ENCODE data around the gene SPIN3. TPM values are rescaled to one million over a fixed set of nuclear protein-coding genes. Genes with fewer than 3 reads are reported as not detected.

The SPIN3 gene
- total RNA-seq, 1 donor from 2014 or later = 7.9 TPM

DNA sequence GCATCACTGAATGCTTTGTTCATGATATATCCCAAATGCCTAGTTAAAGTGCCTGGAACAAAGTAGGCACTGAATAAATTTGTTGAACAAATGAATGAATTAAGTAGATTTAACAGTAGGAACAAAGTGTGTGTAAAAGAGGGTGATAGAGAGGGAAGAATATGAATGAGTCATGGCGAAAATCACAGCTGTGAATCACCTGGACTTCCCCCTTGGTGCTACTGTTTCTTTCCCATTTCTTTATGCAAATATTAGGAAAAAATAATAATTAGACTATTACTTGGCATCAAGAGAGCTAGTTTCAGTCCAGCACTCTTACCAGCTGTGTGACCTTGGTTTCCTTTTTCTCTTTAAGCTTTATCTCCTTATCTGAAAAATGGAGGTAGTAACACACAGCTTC lies 9.2 kb downstream of the SPIN3 start:
- peaks cover 10% of the 10 kb centered on the region for H3K36me3 Mint-ChIP-seq (ENCODE audit: low read depth, unreplicated experiment)
- TF ChIP-seq, protein P1, sequence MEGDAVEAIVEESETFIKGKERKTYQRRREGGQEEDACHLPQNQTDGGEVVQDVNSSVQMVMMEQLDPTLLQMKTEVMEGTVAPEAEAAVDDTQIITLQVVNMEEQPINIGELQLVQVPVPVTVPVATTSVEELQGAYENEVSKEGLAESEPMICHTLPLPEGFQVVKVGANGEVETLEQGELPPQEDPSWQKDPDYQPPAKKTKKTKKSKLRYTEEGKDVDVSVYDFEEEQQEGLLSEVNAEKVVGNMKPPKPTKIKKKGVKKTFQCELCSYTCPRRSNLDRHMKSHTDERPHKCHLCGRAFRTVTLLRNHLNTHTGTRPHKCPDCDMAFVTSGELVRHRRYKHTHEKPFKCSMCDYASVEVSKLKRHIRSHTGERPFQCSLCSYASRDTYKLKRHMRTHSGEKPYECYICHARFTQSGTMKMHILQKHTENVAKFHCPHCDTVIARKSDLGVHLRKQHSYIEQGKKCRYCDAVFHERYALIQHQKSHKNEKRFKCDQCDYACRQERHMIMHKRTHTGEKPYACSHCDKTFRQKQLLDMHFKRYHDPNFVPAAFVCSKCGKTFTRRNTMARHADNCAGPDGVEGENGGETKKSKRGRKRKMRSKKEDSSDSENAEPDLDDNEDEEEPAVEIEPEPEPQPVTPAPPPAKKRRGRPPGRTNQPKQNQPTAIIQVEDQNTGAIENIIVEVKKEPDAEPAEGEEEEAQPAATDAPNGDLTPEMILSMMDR (IDR thresholded peaks at IDR 0.05; ENCODE audit: unreplicated experiment) = no peak
- H3K9me3 Mint-ChIP-seq (ENCODE audit: unreplicated experiment) = no peaks in the 10 kb centered on the region

DNA sequence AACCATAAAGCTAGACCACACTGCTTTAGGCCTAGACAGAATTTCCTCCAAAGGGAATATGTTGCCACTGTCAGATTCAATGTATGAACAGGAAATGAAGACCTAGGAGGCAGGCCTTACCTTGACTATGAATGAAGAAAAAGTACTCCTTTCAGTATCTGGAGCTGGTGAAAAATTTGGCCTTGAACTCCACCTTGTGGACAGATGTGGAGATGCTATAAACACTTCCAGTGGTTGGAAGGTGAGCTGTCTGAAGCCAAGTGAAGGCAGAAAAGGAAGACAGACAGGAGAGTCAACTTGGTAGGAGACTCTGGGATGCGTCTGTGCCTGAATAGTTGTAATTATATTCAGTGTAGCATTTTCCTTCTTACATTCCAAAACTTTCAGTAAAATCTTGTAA lies 17.2 kb downstream of the SPIN3 start:
- H3K9me3 Mint-ChIP-seq (ENCODE audit: unreplicated experiment) = no peaks in the 10 kb centered on the region
- TF ChIP-seq, protein P1 (IDR thresholded peaks at IDR 0.05; ENCODE audit: unreplicated experiment) = peak; percentile 55
- H3K4me1 Mint-ChIP-seq (ENCODE audit: unreplicated experiment) = no peaks in the 10 kb centered on the region
- peak; percentile 36 for DNase-seq (ENCODE audit: low spot score)
- no peaks in the 10 kb centered on the region for H3K36me3 Mint-ChIP-seq (ENCODE audit: low read depth, unreplicated experiment)
- no peak overlapping the region for H3K27ac Mint-ChIP-seq (ENCODE audit: unreplicated experiment)
- H3K4me3 Mint-ChIP-seq (ENCODE audit: unreplicated experiment) = no peak overlapping the region
- no peaks in the 10 kb centered on the region for H3K27me3 Mint-ChIP-seq (ENCODE audit: unreplicated experiment)

More for the DNA sequence above, 9.2 kb downstream of the SPIN3 start:
- Mint-ChIP-seq H3K27ac (ENCODE audit: unreplicated experiment) (no peak overlapping the region), H3K27me3 (ENCODE audit: unreplicated experiment) (peaks cover 3% of the 10 kb centered on the region), H3K4me1 (ENCODE audit: unreplicated experiment) (no peaks in the 10 kb centered on the region), H3K4me3 (ENCODE audit: unreplicated experiment) (no peak overlapping the region)
- no peak for DNase-seq (ENCODE audit: low spot score)

DNA sequence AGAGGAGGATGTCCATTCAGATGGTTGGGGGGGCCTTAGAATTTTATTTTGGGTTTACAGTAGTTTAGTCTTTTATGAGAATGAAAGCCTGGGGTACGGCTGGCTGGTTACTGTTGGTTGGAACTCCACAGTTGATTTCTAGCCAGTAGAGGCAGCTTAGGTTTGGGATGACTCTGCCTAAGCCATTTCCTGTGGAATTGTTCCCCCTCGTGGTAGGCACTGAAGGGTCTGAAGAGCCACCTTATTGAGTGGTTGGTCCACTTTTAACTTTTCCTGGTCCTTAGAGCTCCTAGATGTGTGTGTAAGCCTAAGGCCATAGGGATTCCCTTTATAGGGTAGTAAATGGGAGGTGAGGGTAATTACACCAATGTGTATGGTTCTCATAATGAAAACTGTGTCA lies 19.7 kb downstream of the SPIN3 start:
- no peaks in the 10 kb centered on the region for H3K36me3 Mint-ChIP-seq (ENCODE audit: low read depth, unreplicated experiment)
- H3K27ac Mint-ChIP-seq (ENCODE audit: unreplicated experiment) = no peak overlapping the region
- H3K4me3 Mint-ChIP-seq (ENCODE audit: unreplicated experiment) = no peak overlapping the region
- no peak for DNase-seq (ENCODE audit: low spot score)
- TF ChIP-seq, protein P1 (IDR thresholded peaks at IDR 0.05; ENCODE audit: unreplicated experiment) = no peak
- no peaks in the 10 kb centered on the region for H3K27me3 Mint-ChIP-seq (ENCODE audit: unreplicated experiment)
- H3K9me3 Mint-ChIP-seq (ENCODE audit: unreplicated experiment) = no peaks in the 10 kb centered on the region
- H3K4me1 Mint-ChIP-seq (ENCODE audit: unreplicated experiment) = no peaks in the 10 kb centered on the region

- no peaks in the 10 kb centered on the region for H3K9me3 Mint-ChIP-seq (ENCODE audit: unreplicated experiment)
Observed at GRCh38 chrX:56974408-56974807, 20.9 kb downstream of the SPIN3 start.

GRCh38 chrX:56969559-56969958 lies 25.8 kb downstream of the SPIN3 start:
- no peaks in the 10 kb centered on the region for H3K4me1 Mint-ChIP-seq (ENCODE audit: unreplicated experiment)
- TF ChIP-seq, protein P1 (IDR thresholded peaks at IDR 0.05; ENCODE audit: unreplicated experiment) = no peak
- DNase-seq (ENCODE audit: low spot score) = no peak
- H3K36me3 Mint-ChIP-seq (ENCODE audit: low read depth, unreplicated experiment) = no peaks in the 10 kb centered on the region
- H3K27ac Mint-ChIP-seq (ENCODE audit: unreplicated experiment) = no peak overlapping the region
- H3K27me3 Mint-ChIP-seq (ENCODE audit: unreplicated experiment) = no peaks in the 10 kb centered on the region
- no peaks in the 10 kb centered on the region for H3K9me3 Mint-ChIP-seq (ENCODE audit: unreplicated experiment)
- H3K4me3 Mint-ChIP-seq (ENCODE audit: unreplicated experiment) = no peak overlapping the region

More at GRCh38 chrX:56974408-56974807, 20.9 kb downstream of the SPIN3 start:
- no peaks in the 10 kb centered on the region for H3K27me3 Mint-ChIP-seq (ENCODE audit: unreplicated experiment)
- TF ChIP-seq, protein P1 (IDR thresholded peaks at IDR 0.05; ENCODE audit: unreplicated experiment) = no peak
- no peaks in the 10 kb centered on the region for H3K36me3 Mint-ChIP-seq (ENCODE audit: low read depth, unreplicated experiment)
- no peaks in the 10 kb centered on the region for H3K4me1 Mint-ChIP-seq (ENCODE audit: unreplicated experiment)
- no peak overlapping the region for H3K4me3 Mint-ChIP-seq (ENCODE audit: unreplicated experiment)
- H3K27ac Mint-ChIP-seq (ENCODE audit: unreplicated experiment) = no peak overlapping the region
- no peak for DNase-seq (ENCODE audit: low spot score)
